Colonic mucosa (tissue), 4 donors: ENCODE results near the gene TOM1. TPM values are rescaled to one million over a fixed set of nuclear protein-coding genes. Genes with fewer than 3 reads are reported as not detected.

ENCODE experiments used
- DNase-seq: peaks from one replicate; pipeline ENCODE4 v3.0.0-alpha.2; 2020
- H3K27ac ChIP-seq: fragments of 200-600 bp; one replicate; pipeline ENCODE4 v1.8.0; 2021
- H3K27me3 ChIP-seq: fragments of 200-600 bp; one replicate; pipeline ENCODE4 v1.8.0; 2021
- H3K36me3 ChIP-seq: fragments of 200-600 bp; one replicate; pipeline ENCODE4 v1.8.0; 2021
- H3K4me1 ChIP-seq: fragments of 200-600 bp; one replicate; pipeline ENCODE4 v1.8.0; 2021; ENCODE audit warnings: mild to moderate bottlenecking
- H3K4me3 ChIP-seq: fragments of 200-600 bp; one replicate; pipeline ENCODE4 v1.8.0; 2021
- H3K9ac ChIP-seq, 2 donors: one replicate each; pipeline ENCODE4 v1.7.0; 2013; ENCODE audit warnings: control low read depth in 2 of 2, low read depth in 2 of 2, low read length in 2 of 2
- H3K9me3 ChIP-seq: fragments of 200-600 bp; one replicate; pipeline ENCODE4 v1.8.0; 2021
- CTCF ChIP-seq: fragments of 200-600 bp; IDR thresholded peaks from one replicate; pipeline ENCODE4 v1.8.0; 2022; ENCODE audit warnings: antibody characterized with exemption, mild to moderate bottlenecking
- intact Hi-C: fragments of 100-400 bp; cut with DNase I; formaldehyde crosslinking; loops from one replicate; pipeline ENCODE4 v1.14.1; 2022
- total RNA-seq, 2 donors: library from RNA; stranded (reverse); fragmentation: NEBNext Ultra II Directional in 1 of 2; extraction: Animal tissue kit (Norgen Biotek cat#: 25700) in 1 of 2; gene quantifications; one replicate each; pipeline ENCODE4 v1.2.1, GENCODE V29; 2021
- donor health status: healthy.
- donor health status: DM: no; HTN: no; CAD: no.
- donor health status: DM: no; HTN: no; CAD: no.

TOM1 gene
- total RNA-seq, 2 donors from 2014 or later, result 43.0 to 60.3 TPM

- DNase-seq, result no peak
- intact Hi-C loops, result no loop called here
- Histone ChIP-seq H3K27ac (no peak overlapping the region), H3K4me1 (no peaks in the 10 kb centered on the region), H3K36me3 (no peaks in the 10 kb centered on the region), H3K4me3 (no peak overlapping the region), H3K27me3 (no peaks in the 10 kb centered on the region), H3K9ac (no peak overlapping the region), H3K9me3 (no peaks in the 10 kb centered on the region)
- no peak for TF ChIP-seq CTCF
These were observed 49.6 kb downstream of the TOM1 start for GRCh38 chr22:35349368-35349703.

- H3K9ac ChIP-seq, result peak overlapping the region; percentile 16 to 27
- no peak overlapping the region for H3K4me3 ChIP-seq
- DNase-seq, result no peak
- no peak for TF ChIP-seq CTCF
- H3K36me3 ChIP-seq, result no peaks in the 10 kb centered on the region
- H3K9me3 ChIP-seq, result no peaks in the 10 kb centered on the region
- H3K27me3 ChIP-seq, result no peaks in the 10 kb centered on the region
- intact Hi-C loops, result loop anchor here (5.0 kb wide), 3 partner anchors 232 to 772 kb away; partner anchors contain the start of gene MB
- no peaks in the 10 kb centered on the region for H3K4me1 ChIP-seq
- H3K27ac ChIP-seq, result peak overlapping the region; percentile 12
These were observed 50.2 kb downstream of the TOM1 start for GRCh38 chr22:35349704-35350538.

- peak; percentile 92 for TF ChIP-seq CTCF
- DNase-seq, result peak; percentile 93
- no peaks in the 10 kb centered on the region for H3K9me3 ChIP-seq
- H3K27ac ChIP-seq, result peak overlapping the region; percentile 12
- H3K27me3 ChIP-seq, result no peaks in the 10 kb centered on the region
- intact Hi-C loops, result loop anchor here (5.0 kb wide), 3 partner anchors 231 to 771 kb away; partner anchors contain the start of gene MB
- peak overlapping the region; percentile 56 to 71 for H3K9ac ChIP-seq
- peak overlapping the region; percentile 42 for H3K4me3 ChIP-seq
- H3K36me3 ChIP-seq, result no peaks in the 10 kb centered on the region
- no peaks in the 10 kb centered on the region for H3K4me1 ChIP-seq
These were observed 51.1 kb downstream of the TOM1 start for GRCh38 chr22:35350539-35351503.

- no peaks in the 10 kb centered on the region for H3K27me3 ChIP-seq
- intact Hi-C loops, result loop anchor here (5.0 kb wide), 3 partner anchors 230 to 770 kb away; partner anchors contain the start of gene MB
- DNase-seq, result peak; percentile 47
- TF ChIP-seq CTCF, result no peak
- no peaks in the 10 kb centered on the region for H3K4me1 ChIP-seq
- H3K27ac ChIP-seq, result peak overlapping the region; percentile 15
- no peaks in the 10 kb centered on the region for H3K36me3 ChIP-seq
- no peak overlapping the region for H3K4me3 ChIP-seq
- no peak overlapping the region for H3K9ac ChIP-seq
- H3K9me3 ChIP-seq, result no peaks in the 10 kb centered on the region
These were observed 52.8 kb downstream of the TOM1 start for GRCh38 chr22:35352214-35353111.
